SHP77 treated with DMSO at 0.1 percent for 48 hours (cell line): ENCODE data around the gene CSTF1.
"Not testable (repeated sequence)": the region's sequence is repeated elsewhere in the genome, so short reads cannot be mapped to it uniquely, and the experiment has no call there.

Source experiments
- DNase-seq: peaks from one replicate; lab custom pipeline; 2025; lab: John Stamatoyannopoulos, UW

Gene CSTF1

GRCh38 chr20:56409521-56409920 lies 17.1 kb downstream of the CSTF1 start:
- no peak for DNase-seq

- no peak for DNase-seq
Measured at GRCh38 chr20:56409956-56410355, 17.5 kb downstream of the CSTF1 start.

GRCh38 chr20:56411287-56411686 lies 18.8 kb downstream of the CSTF1 start:
- not testable (repeated sequence) for DNase-seq

- no peak for DNase-seq
Measured at GRCh38 chr20:56411759-56412472, 19.5 kb downstream of the CSTF1 start, which contains the start of gene CASS4. Gene CASS4 (plus strand): TSS chr20:56412260. CDS start chr20:56412459, 199 bp downstream.

GRCh38 chr20:56412473-56412790 lies 20.0 kb downstream of the CSTF1 start:
- DNase-seq = no peak

GRCh38 chr20:56412949-56413348 lies 20.5 kb downstream of the CSTF1 start:
- no peak for DNase-seq

GRCh38 chr20:56414842-56415765 lies 22.7 kb downstream of the CSTF1 start:
- DNase-seq = no peak

- no peak for DNase-seq
Measured at GRCh38 chr20:56417402-56417801, 25.0 kb downstream of the CSTF1 start.

GRCh38 chr20:56417911-56418310 lies 25.5 kb downstream of the CSTF1 start:
- DNase-seq = no peak

- DNase-seq = no peak
Measured at GRCh38 chr20:56418385-56418861, 26.0 kb downstream of the CSTF1 start.

GRCh38 chr20:56420028-56420427 lies 27.6 kb downstream of the CSTF1 start:
- no peak for DNase-seq

- DNase-seq = no peak
Measured at GRCh38 chr20:56420940-56421688, 28.7 kb downstream of the CSTF1 start.

GRCh38 chr20:56422076-56422823 lies 29.8 kb downstream of the CSTF1 start:
- no peak for DNase-seq

- no peak for DNase-seq
Measured at GRCh38 chr20:56422824-56423189, 30.4 kb downstream of the CSTF1 start.

- DNase-seq = no peak
Measured at GRCh38 chr20:56423211-56423610, 30.8 kb downstream of the CSTF1 start.

- no peak for DNase-seq
Measured at GRCh38 chr20:56423886-56424285, 31.4 kb downstream of the CSTF1 start.

- no peak for DNase-seq
Measured at GRCh38 chr20:56424931-56425330, 32.5 kb downstream of the CSTF1 start.

GRCh38 chr20:56426026-56426425 lies 33.6 kb downstream of the CSTF1 start:
- no peak for DNase-seq

- DNase-seq = no peak
Measured at GRCh38 chr20:56426926-56427325, 34.5 kb downstream of the CSTF1 start.

- no peak for DNase-seq
Measured at GRCh38 chr20:56427797-56428196, 35.4 kb downstream of the CSTF1 start.

- no peak for DNase-seq
Measured at GRCh38 chr20:56428410-56428809, 36.0 kb downstream of the CSTF1 start.

- DNase-seq = no peak
Measured at GRCh38 chr20:56428881-56429280, 36.4 kb downstream of the CSTF1 start.
